SH-SY5Y (cell line): Measurements from ENCODE around the gene FIG4.

ENCODE experiments used
- GATA2 ChIP-seq: IDR thresholded peaks from 2 replicates; pipeline ENCODE4 v1.6.1; 2011; ENCODE audit warnings: mild to moderate bottlenecking, low read depth, low read length
- GATA3 ChIP-seq: IDR thresholded peaks from 2 replicates; pipeline ENCODE4 v1.6.1; 2011; ENCODE audit warnings: low read depth, mild to moderate bottlenecking, low read length, moderate library complexity

DNA sequence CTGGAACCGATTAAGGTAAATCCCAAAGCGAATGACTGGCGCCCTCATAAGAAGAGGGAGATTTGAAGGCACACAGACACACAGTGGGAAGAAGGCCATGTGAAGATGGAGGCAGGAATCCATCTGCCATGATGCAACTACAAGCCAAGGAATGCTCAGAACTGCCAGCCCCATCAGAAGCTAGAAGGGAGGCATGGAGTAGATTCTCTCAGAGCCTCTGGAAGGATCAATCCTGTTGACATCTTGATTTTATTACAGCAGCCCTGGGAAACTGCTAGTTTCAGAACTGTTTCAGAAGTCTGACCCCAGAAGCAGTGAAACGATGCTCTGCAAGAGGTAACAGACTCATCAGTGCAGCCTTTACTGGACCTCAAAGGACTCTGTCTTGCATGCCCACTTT, 183.5 kb downstream of the FIG4 start:
- no peak for TF ChIP-seq GATA2
- no peak for TF ChIP-seq GATA3
